WERI-Rb-1 (cell line): ENCODE measurements around the gene NMNAT3.
A peak's percentile ranks its signal among the peaks of the same experiment; 100 is the strongest.

Source experiments
- DNase-seq: peaks from one replicate; pipeline ENCODE4 v3.0.0-alpha.2; 2020
- H3K27ac ChIP-seq: fragments of 250-450 bp; sonication (Bioruptor Pico); 2 replicates; pipeline ENCODE4 v1.5.1; 2020; ENCODE audit warnings: mild to moderate bottlenecking, moderate library complexity
- H3K27me3 ChIP-seq: fragments of 250-450 bp; sonication (Bioruptor Pico); 2 replicates; pipeline ENCODE4 v1.5.1; 2021; ENCODE audit warnings: mild to moderate bottlenecking, low read depth, moderate library complexity; ENCODE audit not compliant: insufficient read depth, severe bottlenecking
- H3K36me3 ChIP-seq: fragments of 250-450 bp; sonication (Bioruptor Pico); 2 replicates; pipeline ENCODE4 v1.5.1; 2020; ENCODE audit warnings: mild to moderate bottlenecking, moderate library complexity
- H3K4me3 ChIP-seq: 2 replicates; pipeline ENCODE4 v1.5.1; 2011; ENCODE audit warnings: low read depth, mild to moderate bottlenecking, control low read depth, low read length
- H3K9me3 ChIP-seq: fragments of 250-450 bp; sonication (Bioruptor Pico); 2 replicates; pipeline ENCODE4 v1.5.1; 2021; ENCODE audit warnings: mild to moderate bottlenecking, moderate library complexity; ENCODE audit not compliant: severe bottlenecking
- CTCF ChIP-seq: IDR thresholded peaks from 2 replicates; pipeline ENCODE4 v1.5.1; 2011; ENCODE audit warnings: low read depth, mild to moderate bottlenecking, control low read depth, inconsistent platforms, low read length

The NMNAT3 gene

DNA sequence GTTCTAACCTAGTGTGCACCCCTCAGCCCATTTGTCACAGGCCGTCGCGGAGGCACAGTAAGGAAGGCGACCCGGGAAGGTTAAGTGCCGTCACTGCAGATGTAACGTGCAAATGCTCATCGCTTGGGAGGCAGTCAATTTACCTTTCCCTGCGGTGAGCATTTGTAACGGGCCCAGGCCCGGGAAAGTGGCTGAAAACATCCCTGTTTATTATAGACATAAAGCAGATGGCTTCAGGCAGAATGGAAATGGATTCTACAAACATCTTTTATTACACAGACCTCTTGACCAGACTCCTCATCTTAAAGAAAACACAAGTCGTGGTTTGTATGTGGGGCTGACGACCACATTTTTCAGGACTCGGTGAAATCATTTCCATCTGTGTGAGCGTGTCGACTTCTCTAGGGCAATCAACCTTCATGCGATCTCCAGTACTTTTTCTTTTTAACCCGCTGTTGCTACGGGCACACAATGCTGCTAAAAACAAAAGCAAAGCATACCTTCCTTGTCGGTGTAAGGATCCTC, 43.6 kb downstream of the NMNAT3 start:
- TF ChIP-seq CTCF, result no peak
- Histone ChIP-seq H3K27me3 (no peaks in the 10 kb centered on the region), H3K9me3 (no peaks in the 10 kb centered on the region), H3K4me3 (no peak overlapping the region), H3K27ac (no peak overlapping the region), H3K36me3 (no peaks in the 10 kb centered on the region)
- no peak for DNase-seq

DNA sequence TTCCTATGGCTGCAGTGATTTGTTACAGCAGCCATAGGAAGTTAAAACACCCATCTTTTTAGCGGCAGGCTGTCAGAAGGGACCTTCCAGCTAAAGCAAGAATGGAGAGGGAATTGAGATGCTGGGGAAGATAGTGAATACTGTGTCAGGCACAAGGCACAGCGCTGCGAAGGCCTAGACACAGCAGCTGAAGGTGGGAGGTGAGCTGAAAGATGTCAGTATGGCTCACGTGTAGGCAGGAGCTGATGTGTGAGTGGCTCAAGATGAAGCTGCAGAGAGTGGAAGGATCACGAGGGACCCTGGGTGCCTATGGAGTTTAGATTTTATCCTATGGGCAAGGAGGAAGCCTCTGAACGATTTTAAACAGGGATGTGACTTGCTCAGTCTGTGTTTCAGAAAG, 44.3 kb downstream of the NMNAT3 start:
- TF ChIP-seq CTCF, result no peak
- no peak overlapping the region for H3K4me3 ChIP-seq
- DNase-seq, result no peak

GRCh38 chr3:139630542-139630941, 47.2 kb downstream of the NMNAT3 start:
- no peaks in the 10 kb centered on the region for H3K36me3 ChIP-seq
- no peaks in the 10 kb centered on the region for H3K27me3 ChIP-seq
- no peak for TF ChIP-seq CTCF
- DNase-seq, result no peak
- H3K27ac ChIP-seq, result no peak overlapping the region
- no peaks in the 10 kb centered on the region for H3K9me3 ChIP-seq
- H3K4me3 ChIP-seq, result no peak overlapping the region

More for the DNA sequence above, 44.3 kb downstream of the NMNAT3 start:
- H3K36me3 ChIP-seq, result no peaks in the 10 kb centered on the region
- H3K9me3 ChIP-seq, result no peaks in the 10 kb centered on the region
- H3K27ac ChIP-seq, result no peak overlapping the region
- H3K27me3 ChIP-seq, result no peaks in the 10 kb centered on the region

DNA sequence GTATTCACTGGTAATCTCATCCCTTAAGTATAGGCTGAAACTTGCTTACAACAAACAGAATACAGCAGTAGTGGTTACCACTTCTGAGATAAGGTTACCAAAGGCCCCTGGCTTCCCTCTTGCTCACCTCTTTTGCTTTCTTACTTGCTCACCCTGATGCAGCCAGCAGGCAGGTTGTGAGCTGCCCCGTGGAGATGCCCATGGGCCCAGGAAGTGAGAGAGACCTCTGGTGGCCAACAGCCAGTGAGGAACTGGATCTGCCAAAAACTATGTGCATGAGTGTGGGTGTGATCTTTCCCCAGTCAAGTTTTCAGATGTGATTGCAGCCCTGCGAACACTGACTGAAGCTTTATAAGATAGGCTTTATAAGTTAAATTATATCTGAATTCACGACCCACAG, 48.7 kb downstream of the NMNAT3 start:
- DNase-seq, result peak; percentile 59
- no peaks in the 10 kb centered on the region for H3K36me3 ChIP-seq
- no peak overlapping the region for H3K27ac ChIP-seq
- H3K4me3 ChIP-seq, result no peak overlapping the region
- TF ChIP-seq CTCF, result peak; percentile 75
- H3K27me3 ChIP-seq, result no peaks in the 10 kb centered on the region
- H3K9me3 ChIP-seq, result no peaks in the 10 kb centered on the region

GRCh38 chr3:139627759-139628158, 50.0 kb downstream of the NMNAT3 start:
- H3K4me3 ChIP-seq, result no peak overlapping the region
- no peaks in the 10 kb centered on the region for H3K36me3 ChIP-seq
- no peaks in the 10 kb centered on the region for H3K9me3 ChIP-seq
- no peaks in the 10 kb centered on the region for H3K27me3 ChIP-seq
- no peak for DNase-seq
- no peak overlapping the region for H3K27ac ChIP-seq
- TF ChIP-seq CTCF, result no peak

- no peaks in the 10 kb centered on the region for H3K9me3 ChIP-seq
- DNase-seq, result no peak
- H3K36me3 ChIP-seq, result no peaks in the 10 kb centered on the region
- H3K27me3 ChIP-seq, result no peaks in the 10 kb centered on the region
- TF ChIP-seq CTCF, result no peak
- H3K4me3 ChIP-seq, result no peak overlapping the region
- H3K27ac ChIP-seq, result no peak overlapping the region
These were observed 57.3 kb downstream of the NMNAT3 start for GRCh38 chr3:139620438-139620837.
